Transverse colon (tissue), 4 donors: ENCODE measurements around the gene SLC22A15.

Experiments used
- EP300 ChIP-seq: sonication (generic); formaldehyde crosslinking; IDR thresholded peaks from one replicate; pipeline ENCODE4 v1.6.1; 2017; ENCODE audit warnings: antibody characterized with exemption, low read depth
- POLR2A ChIP-seq: fragments of 450-650 bp; IDR thresholded peaks from one replicate; pipeline ENCODE4 v1.6.1; 2016; ENCODE audit warnings: antibody characterized with exemption, mild to moderate bottlenecking, moderate library complexity
- POLR2AphosphoS5 ChIP-seq, 3 donors: sonication (generic); formaldehyde crosslinking; IDR thresholded peaks; one replicate each; pipeline ENCODE4 v1.6.1; 2016; ENCODE audit warnings: antibody characterized with exemption in 3 of 3
- TF ChIP-seq, protein P1 (sequence below), 5 experiments: fragments of 200-600 bp in 3 of 5; fragments of 450-650 bp in 2 of 5; sonication (generic) in 3 of 5; IDR thresholded peaks; 1 replicate in 2 of 5; 2 replicates in 3 of 5; pipeline ENCODE4 v1.5.1; 2016 to 2017; ENCODE audit warnings: antibody characterized with exemption in 5 of 5, inconsistent platforms in 3 of 5, mild to moderate bottlenecking in 2 of 5, moderate library complexity in 1 of 5

DNA sequence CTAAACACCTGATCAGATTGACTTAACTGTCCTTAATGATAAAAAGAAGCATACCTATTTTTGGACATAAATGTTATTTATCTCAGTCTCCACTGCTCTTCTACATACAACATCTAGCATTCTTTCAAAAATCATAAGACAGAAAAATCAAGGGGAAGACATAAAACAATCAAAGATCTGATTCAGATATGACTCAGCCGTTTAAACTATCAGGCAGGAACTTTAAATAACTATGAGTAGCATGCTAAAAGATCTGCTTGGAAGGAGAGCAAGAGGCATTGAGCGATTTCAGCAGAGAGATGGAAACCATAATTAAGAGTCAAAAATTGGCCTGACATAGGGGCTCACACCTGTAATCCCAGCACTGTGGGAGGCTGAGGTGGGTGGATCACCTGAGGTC lies 27.2 kb upstream of the SLC22A15 start:
- TF ChIP-seq POLR2A, result no peak
- TF ChIP-seq, protein P1, sequence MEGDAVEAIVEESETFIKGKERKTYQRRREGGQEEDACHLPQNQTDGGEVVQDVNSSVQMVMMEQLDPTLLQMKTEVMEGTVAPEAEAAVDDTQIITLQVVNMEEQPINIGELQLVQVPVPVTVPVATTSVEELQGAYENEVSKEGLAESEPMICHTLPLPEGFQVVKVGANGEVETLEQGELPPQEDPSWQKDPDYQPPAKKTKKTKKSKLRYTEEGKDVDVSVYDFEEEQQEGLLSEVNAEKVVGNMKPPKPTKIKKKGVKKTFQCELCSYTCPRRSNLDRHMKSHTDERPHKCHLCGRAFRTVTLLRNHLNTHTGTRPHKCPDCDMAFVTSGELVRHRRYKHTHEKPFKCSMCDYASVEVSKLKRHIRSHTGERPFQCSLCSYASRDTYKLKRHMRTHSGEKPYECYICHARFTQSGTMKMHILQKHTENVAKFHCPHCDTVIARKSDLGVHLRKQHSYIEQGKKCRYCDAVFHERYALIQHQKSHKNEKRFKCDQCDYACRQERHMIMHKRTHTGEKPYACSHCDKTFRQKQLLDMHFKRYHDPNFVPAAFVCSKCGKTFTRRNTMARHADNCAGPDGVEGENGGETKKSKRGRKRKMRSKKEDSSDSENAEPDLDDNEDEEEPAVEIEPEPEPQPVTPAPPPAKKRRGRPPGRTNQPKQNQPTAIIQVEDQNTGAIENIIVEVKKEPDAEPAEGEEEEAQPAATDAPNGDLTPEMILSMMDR (IDR thresholded peaks at IDR 0.05), result no peak
- TF ChIP-seq EP300, result no peak
- no peak for TF ChIP-seq POLR2AphosphoS5 (IDR thresholded peaks at IDR 0.05)
